GM21717 (cell line): ENCODE results near the gene UTP3.
"Not testable (repeated sequence)": the region's sequence is repeated elsewhere in the genome, so short reads cannot be mapped to it uniquely, and the experiment has no call there.

ENCODE experiments used
- ATAC-seq: cut with Tn5 transposase; IDR thresholded peaks from one replicate; pipeline ENCODE4 v1.9.1; 2021; ENCODE audit warnings: mild to moderate bottlenecking, moderate library complexity; ENCODE audit not compliant: unreplicated experiment

Gene UTP3

GRCh38 chr4:70714079-70714887 is 26.0 kb downstream of the UTP3 start:
- ATAC-seq: peak; percentile 50

- no peak for ATAC-seq
These were observed 26.8 kb downstream of the UTP3 start for GRCh38 chr4:70715097-70715496.

- no peak for ATAC-seq
These were observed 30.7 kb downstream of the UTP3 start for GRCh38 chr4:70718811-70719604.

- ATAC-seq: no peak
These were observed 33.4 kb downstream of the UTP3 start, which contains the start of gene RUFY3 for GRCh38 chr4:70721747-70722146. RUFY3 (plus strand) TSS chr4:70721964; CDS start chr4:70722574, 610 bp downstream.

GRCh38 chr4:70722199-70722791 is 34.0 kb downstream of the UTP3 start:
- no peak for ATAC-seq

GRCh38 chr4:70724463-70724862 is 36.1 kb downstream of the UTP3 start:
- no peak for ATAC-seq

GRCh38 chr4:70725633-70726032 is 37.3 kb downstream of the UTP3 start:
- no peak for ATAC-seq

- not testable (repeated sequence) for ATAC-seq
These were observed 38.2 kb downstream of the UTP3 start for GRCh38 chr4:70726515-70726914.

- ATAC-seq: no peak
These were observed 39.8 kb downstream of the UTP3 start for GRCh38 chr4:70728091-70728490.

- not testable (repeated sequence) for ATAC-seq
These were observed 44.5 kb downstream of the UTP3 start for GRCh38 chr4:70732878-70733277.

GRCh38 chr4:70734168-70734954 is 46.0 kb downstream of the UTP3 start:
- ATAC-seq: peak; percentile 93

GRCh38 chr4:70734971-70735370 is 46.6 kb downstream of the UTP3 start:
- no peak for ATAC-seq

- peak; percentile 32 for ATAC-seq
These were observed 47.6 kb downstream of the UTP3 start for GRCh38 chr4:70735915-70736314.

- no peak for ATAC-seq
These were observed 48.7 kb downstream of the UTP3 start for GRCh38 chr4:70737006-70737405.

GRCh38 chr4:70737409-70737808 is 49.1 kb downstream of the UTP3 start:
- no peak for ATAC-seq

GRCh38 chr4:70739496-70740337 is 51.4 kb downstream of the UTP3 start:
- no peak for ATAC-seq
